Measurements from ENCODE around the gene QKI. TPM values are rescaled to one million over a fixed set of nuclear protein-coding genes. Genes with fewer than 3 reads are reported as not detected.

QKI gene
- total RNA-seq, 2 experiments from 2014 or later: 70.9 TPM

DNA sequence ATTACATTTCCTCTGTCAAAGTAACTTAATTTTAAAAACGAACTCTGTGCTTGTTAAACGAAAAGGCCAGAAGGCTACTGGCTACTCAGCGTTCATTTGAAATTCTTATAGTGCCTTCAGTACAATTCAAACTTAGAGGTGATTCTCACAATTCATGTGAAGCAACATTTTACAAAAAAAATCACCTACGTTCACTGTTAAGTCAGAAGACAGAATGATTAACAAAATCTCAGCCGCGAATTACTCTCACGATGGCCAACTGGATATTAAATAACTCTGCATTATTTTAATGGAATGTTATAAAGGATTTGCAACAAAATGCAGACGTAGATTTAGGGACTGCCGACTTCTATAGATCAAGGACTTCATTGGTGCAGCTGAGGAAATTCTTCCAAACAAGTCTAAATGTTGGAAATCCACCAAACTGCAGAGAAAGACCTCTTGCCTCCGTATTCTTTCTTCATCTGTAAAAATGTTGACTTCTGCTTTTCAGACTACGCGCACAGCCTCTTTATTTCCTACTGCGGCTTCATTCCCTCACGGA lies 1.6 kb upstream of the QKI start:
- Mint-ChIP-seq H3K27me3 (peaks cover 12% of the 10 kb centered on the region), H3K27ac (peak overlapping the region; percentile 67), H3K36me3 (peaks cover 4% of the 10 kb centered on the region), H3K4me1 (peaks cover 17% of the 10 kb centered on the region), H3K9me3 (no peaks in the 10 kb centered on the region), H3K4me3 (peak overlapping the region; percentile 90)
- ATAC-seq (ENCODE audit: low read depth): no peak
- POLR2A ChIA-PET: interaction anchor here (0.7 kb wide), 1 partner anchor 36 kb away, joined by 3 read pairs; no protein-coding TSS in a partner anchor
- no peak for DNase-seq

DNA sequence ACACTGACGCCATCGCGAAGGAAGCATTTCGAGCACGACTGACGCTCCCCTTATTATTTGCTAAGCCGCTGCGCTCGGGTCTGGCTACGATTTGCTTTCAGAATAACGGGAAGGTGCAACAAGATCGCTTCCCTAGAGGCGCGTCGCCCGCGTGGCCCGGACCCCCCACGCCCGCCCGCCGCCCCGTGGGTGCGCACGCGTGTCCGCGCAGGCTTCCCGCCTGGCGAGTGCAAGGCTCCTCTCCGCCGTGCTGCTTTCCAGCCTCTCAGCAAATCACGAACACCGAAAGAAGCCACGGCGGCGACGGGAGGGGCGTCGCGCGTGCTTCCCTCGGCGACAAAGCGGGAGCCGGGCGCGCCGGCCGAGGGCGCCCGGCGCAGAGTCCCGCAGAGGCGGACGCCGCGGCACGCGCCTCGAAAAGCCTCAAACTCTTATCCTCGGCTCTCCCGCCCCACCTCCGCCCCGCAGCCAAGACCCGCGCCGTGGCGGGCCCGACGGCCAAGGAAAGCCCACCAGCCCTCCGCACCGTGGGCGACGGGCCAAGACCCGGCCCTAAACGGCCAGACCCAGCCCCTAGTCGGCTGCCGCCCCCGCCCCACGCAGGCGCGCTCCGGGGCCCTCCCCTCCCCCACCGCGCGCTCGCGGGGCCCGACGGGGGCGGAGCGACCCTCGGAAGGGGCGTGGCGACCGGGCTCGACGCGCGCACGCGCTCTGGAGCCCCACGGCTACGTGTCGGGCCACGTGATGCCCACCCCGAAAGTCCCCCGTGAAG lies 987 bp upstream of the QKI start:
- Mint-ChIP-seq H3K27me3 (peaks cover 14% of the 10 kb centered on the region), H3K9me3 (no peaks in the 10 kb centered on the region), H3K27ac (peak overlapping the region; percentile 87), H3K4me3 (peak overlapping the region; percentile 90), H3K36me3 (peaks cover 4% of the 10 kb centered on the region), H3K4me1 (peaks cover 20% of the 10 kb centered on the region)
- peak; percentile 64 for ATAC-seq (ENCODE audit: low read depth)
- DNase-seq: peak; percentile 96
- POLR2A ChIA-PET: no interaction called here

DNA sequence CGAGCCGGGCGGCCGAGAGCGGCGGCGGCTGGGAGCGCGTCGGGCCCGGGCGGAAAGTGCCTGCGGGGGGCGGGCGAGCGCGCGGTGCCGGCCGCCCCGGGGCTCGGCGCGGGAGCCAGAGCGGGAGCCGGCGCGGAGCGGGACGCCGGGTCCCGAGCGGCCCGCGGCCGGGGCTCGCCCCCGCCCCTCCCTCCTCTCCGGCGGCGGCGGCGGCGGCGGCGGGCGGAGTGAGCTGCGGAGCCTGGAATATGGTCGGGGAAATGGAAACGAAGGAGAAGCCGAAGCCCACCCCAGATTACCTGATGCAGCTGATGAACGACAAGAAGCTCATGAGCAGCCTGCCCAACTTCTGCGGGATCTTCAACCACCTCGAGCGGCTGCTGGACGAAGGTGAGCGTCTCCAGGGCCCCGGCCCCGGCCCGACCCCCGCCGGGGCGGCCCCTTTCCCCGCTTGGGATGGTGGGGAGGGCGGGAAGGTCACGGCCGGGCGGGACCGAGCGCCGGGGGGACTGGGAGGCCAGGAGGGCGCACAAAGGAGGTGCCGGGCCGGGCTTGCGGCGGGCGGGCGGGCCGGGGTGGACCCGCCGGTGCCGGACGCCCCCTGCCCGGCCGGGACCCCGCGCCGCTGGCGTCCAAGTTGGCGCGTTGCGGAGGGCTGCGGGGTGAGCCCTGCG lies 565 bp downstream of the QKI start:
- peaks cover 34% of the 10 kb centered on the region for H3K4me1 Mint-ChIP-seq
- POLR2A ChIA-PET: interaction anchor here (1.1 kb wide), 2 partner anchors 9 to 13 kb away, joined by 3 to 7 read pairs; no protein-coding TSS in a partner anchor
- H3K4me3 Mint-ChIP-seq: peak overlapping the region; percentile 79
- H3K36me3 Mint-ChIP-seq: peaks cover 4% of the 10 kb centered on the region
- H3K27ac Mint-ChIP-seq: peak overlapping the region; percentile 82
- peaks cover 11% of the 10 kb centered on the region for H3K27me3 Mint-ChIP-seq
- no peaks in the 10 kb centered on the region for H3K9me3 Mint-ChIP-seq
- ATAC-seq (ENCODE audit: low read depth) (peak; percentile 37), DNase-seq (no peak)

DNA sequence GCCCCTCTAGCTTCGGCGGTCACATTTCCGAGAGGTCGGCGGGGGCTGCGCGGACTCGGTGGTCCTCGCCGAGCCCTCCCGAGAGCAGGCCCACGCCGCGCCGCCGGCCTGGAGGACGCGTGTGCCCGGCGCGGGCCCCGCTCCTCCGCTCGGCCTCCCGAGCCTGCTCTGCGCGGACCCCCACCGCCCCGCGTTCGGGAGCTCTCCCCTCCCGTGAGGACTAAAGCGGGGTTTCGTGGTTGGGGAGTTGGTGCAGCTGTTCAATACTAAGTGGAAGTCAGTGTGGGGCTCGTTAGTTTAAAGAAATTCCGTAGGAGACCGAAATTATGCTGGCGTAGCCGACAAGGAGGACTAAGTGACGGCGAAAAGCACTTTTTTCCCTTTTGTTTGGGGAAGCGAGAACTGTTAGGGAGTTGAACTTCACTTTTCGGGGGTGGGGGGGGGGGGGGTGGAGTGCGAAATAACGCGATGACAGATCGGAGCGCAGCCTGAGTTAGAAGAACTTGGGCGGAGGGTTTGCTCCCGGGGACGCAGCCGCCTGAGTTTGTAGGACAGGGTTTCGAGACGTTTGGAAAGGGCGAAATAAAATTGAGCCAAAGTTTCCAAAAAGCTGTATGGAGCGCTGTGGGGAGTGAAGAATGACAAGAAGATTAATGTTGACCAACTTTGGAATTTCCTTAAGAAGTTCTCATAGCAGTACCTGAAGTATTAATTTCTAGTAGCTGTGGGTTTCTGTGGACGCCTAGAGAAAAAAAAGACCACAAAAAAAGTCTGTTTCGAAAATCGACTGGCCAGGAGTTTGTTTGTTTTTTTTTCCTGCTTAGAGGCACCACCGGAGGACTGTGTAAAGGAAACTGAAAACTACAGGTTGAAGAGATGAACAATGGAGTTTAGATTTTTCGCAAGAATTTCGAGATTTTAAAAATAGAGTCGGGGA lies 1.4 kb downstream of the QKI start:
- no peak for ATAC-seq (ENCODE audit: low read depth)
- peaks cover 4% of the 10 kb centered on the region for H3K36me3 Mint-ChIP-seq
- no peaks in the 10 kb centered on the region for H3K9me3 Mint-ChIP-seq
- H3K27me3 Mint-ChIP-seq: peaks cover 11% of the 10 kb centered on the region
- POLR2A ChIA-PET: interaction anchor here (1.1 kb wide), 2 partner anchors 10 to 12 kb away, joined by 3 to 7 read pairs; no protein-coding TSS in a partner anchor
- H3K4me3 Mint-ChIP-seq: peak overlapping the region; percentile 94
- DNase-seq: peak; percentile 67
- H3K27ac Mint-ChIP-seq: peak overlapping the region; percentile 87
- peaks cover 37% of the 10 kb centered on the region for H3K4me1 Mint-ChIP-seq

DNA sequence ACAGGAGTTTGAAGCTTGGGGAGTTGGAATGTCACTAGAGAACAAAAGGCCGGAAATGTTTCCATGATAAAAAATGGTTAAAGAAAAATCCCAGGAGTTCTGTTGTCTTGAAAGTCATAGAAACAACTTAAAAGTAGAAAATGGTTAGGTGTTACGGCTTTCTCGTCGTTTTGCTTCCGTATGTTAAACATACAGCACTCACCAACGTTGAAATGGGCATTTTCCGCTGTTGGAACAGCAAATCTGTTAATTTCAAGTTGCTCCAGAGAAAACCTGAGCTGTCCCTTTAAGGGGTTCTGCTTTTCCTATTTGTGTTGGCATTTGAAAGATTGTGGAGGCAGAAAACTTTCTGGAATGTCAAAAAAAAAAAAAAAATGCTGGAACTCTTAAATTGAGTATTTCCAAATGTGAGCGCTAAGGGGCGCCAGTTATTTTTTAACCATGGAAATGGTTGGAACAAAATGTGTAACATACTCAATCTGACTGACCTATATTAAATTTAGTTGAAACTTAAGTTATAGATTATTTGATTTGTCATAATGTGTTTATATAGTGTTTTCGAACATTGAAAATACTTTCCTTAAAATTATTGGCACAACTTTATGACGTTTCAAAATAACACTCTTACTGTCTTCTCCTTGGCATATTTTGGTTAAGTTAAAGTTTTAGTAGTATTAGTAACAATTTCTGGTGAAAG lies 2.2 kb downstream of the QKI start:
- H3K36me3 Mint-ChIP-seq: no peaks in the 10 kb centered on the region
- peak overlapping the region; percentile 87 for H3K27ac Mint-ChIP-seq
- no peak for DNase-seq
- H3K4me1 Mint-ChIP-seq: peaks cover 37% of the 10 kb centered on the region
- POLR2A ChIA-PET: no interaction called here
- H3K9me3 Mint-ChIP-seq: no peaks in the 10 kb centered on the region
- no peak for ATAC-seq (ENCODE audit: low read depth)
- peak overlapping the region; percentile 94 for H3K4me3 Mint-ChIP-seq
- H3K27me3 Mint-ChIP-seq: peaks cover 6% of the 10 kb centered on the region

DNA sequence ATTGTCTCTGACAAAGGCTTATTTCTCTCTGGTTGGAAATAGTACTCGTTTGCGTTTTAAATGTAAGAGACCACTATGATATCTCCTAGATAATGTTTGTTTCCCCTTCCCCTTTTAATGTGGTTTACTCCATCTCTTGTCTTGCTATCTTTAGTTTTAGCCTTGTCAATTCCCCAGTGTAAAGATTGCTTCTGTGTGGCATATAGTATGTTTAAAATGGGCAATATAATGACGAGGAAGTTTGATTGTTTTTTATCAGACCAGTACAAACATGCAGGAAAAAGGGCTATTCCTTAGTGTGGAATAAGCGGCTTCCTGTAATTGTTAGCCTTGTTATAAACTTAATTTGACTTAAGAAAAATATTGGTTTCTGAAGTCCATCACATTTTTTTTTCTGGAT lies 3.1 kb downstream of the QKI start:
- DNase-seq (no peak), ATAC-seq (ENCODE audit: low read depth) (no peak)
- Mint-ChIP-seq H3K9me3 (no peaks in the 10 kb centered on the region), H3K27me3 (peaks cover 6% of the 10 kb centered on the region), H3K27ac (peak overlapping the region; percentile 73), H3K4me1 (peaks cover 36% of the 10 kb centered on the region), H3K36me3 (no peaks in the 10 kb centered on the region), H3K4me3 (peak overlapping the region; percentile 61)
- POLR2A ChIA-PET: no interaction called here

DNA sequence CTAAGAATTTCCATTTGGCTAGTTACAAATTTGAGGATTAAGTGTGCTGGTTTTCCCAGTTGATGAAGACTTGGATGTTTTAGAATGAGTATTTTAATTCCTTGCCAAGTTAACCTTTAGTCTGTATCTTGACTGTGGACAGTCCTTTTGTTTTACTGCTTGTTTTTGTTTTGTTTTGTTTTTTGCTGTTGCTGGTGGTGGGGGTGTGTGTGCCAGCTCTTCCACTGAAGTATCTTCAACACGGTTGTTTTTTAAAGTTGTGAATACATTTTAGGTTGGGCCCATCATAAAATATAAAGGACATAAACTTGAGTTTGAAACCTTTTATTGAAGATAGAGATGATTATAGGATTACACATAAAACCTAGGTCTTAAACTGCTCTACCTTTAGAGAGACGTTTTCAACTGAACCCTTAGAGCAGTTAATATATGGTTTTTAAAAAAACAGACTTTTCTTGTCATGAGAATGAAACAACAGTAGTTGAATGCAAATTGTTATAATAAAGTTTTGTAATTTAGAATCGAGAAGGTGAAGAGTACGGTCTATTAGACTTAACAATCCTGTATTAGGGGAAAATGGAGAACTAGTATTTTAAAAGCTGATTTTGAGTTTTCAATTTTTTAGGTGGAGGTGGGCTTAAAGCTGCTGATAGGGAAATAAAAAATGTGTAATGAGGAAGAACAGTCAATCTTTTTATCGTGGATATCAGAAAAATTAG lies 4.0 kb downstream of the QKI start:
- no peak overlapping the region for H3K27ac Mint-ChIP-seq
- DNase-seq (no peak), ATAC-seq (ENCODE audit: low read depth) (no peak)
- POLR2A ChIA-PET: interaction anchor here (0.6 kb wide), 1 partner anchor 59 kb away, joined by 3 read pairs; no protein-coding TSS in a partner anchor
- no peaks in the 10 kb centered on the region for H3K36me3 Mint-ChIP-seq
- no peak overlapping the region for H3K4me3 Mint-ChIP-seq
- peaks cover 2% of the 10 kb centered on the region for H3K27me3 Mint-ChIP-seq
- no peaks in the 10 kb centered on the region for H3K9me3 Mint-ChIP-seq
- H3K4me1 Mint-ChIP-seq: peaks cover 30% of the 10 kb centered on the region

DNA sequence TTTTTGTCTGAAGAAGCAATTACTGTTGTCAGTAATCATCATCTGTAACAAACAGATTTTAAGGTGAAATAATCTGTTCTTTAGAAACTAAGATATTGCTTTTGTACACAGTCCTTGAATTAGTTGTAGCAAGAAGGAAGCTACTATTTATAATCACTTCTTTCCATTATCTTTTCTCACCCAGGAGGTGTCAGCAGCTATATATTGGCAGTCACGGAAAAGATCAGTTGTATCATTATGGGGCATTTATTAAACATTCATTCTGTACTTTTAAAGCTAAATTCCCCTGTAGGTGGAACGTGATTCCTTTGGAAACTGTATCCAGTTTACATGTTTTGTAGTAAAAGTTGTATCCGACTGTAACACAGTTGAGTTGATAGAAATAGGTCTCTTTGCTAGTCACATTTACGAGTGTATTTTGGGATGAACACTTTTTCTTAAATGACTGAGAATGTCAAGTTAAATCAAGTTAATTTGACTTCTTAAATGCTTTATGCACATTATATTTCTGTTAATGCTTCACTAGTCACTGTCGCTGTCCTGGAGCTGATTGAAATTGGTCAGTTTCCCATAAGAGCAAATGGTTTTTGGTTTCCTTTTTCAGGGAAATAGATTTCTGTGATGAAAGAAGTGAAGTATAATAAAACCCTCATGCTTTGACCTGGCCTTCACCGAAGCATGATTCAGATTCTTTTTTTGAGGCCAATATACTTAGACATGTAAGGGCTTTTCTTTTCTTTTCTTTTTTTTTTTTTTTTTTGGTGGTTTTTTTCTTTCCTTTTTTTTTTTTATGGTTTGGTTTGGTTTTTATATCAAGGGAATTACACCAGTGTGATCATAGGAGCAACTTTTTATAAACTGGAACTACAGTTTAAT lies 5.1 kb downstream of the QKI start:
- H3K36me3 Mint-ChIP-seq: peaks cover 2% of the 10 kb centered on the region
- no peak for ATAC-seq (ENCODE audit: low read depth)
- H3K27me3 Mint-ChIP-seq: peaks cover 2% of the 10 kb centered on the region
- no peak for DNase-seq
- H3K4me1 Mint-ChIP-seq: peaks cover 31% of the 10 kb centered on the region
- H3K4me3 Mint-ChIP-seq: peak overlapping the region; percentile 35
- POLR2A ChIA-PET: no interaction called here
- no peaks in the 10 kb centered on the region for H3K9me3 Mint-ChIP-seq
- H3K27ac Mint-ChIP-seq: no peak overlapping the region

DNA sequence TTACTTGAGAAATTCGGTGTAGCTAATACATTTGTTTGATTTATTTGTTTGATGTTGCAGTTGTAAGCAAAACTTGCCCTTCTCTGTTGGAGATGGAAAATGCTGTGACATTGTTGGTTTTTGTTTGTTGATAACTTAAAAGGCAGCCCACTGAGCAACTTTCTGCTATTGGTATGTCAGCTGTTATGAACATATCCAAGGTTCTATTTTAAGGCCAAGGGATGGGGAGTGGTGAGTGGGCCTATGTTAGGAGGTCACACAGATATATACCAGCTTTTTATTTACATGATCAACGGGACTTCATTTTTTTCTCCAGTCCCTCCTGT lies 5.7 kb downstream of the QKI start:
- H3K4me1 Mint-ChIP-seq: peaks cover 33% of the 10 kb centered on the region
- peaks cover 2% of the 10 kb centered on the region for H3K27me3 Mint-ChIP-seq
- H3K36me3 Mint-ChIP-seq: peaks cover 2% of the 10 kb centered on the region
- peak overlapping the region; percentile 35 for H3K4me3 Mint-ChIP-seq
- H3K27ac Mint-ChIP-seq: no peak overlapping the region
- no peaks in the 10 kb centered on the region for H3K9me3 Mint-ChIP-seq
- ATAC-seq (ENCODE audit: low read depth) (no peak), DNase-seq (no peak)
- POLR2A ChIA-PET: no interaction called here

DNA sequence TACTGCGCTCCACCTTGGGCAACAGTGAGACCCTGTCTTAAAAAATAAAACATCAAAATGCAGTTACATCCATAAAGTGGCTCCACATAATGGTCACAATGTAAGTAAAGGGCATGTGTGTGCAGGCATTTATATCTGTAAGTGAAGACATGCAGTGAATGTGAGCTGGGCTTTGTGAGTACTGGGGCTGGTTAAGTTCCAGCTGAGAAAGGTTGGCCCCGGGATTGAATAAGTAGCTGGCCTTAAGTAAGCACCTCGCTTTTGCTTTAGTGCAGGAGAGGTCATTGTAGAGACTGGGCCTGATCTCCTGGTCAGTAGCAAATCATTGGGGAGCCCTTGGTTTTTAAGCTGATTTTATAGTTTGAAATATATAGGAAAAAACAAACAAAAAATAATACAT lies 8.0 kb downstream of the QKI start:
- ATAC-seq (ENCODE audit: low read depth) (no peak), DNase-seq (no peak)
- Mint-ChIP-seq H3K27ac (no peak overlapping the region), H3K4me1 (peaks cover 29% of the 10 kb centered on the region), H3K27me3 (peaks cover 2% of the 10 kb centered on the region), H3K36me3 (peaks cover 2% of the 10 kb centered on the region), H3K9me3 (no peaks in the 10 kb centered on the region), H3K4me3 (no peak overlapping the region)
- POLR2A ChIA-PET: no interaction called here

DNA sequence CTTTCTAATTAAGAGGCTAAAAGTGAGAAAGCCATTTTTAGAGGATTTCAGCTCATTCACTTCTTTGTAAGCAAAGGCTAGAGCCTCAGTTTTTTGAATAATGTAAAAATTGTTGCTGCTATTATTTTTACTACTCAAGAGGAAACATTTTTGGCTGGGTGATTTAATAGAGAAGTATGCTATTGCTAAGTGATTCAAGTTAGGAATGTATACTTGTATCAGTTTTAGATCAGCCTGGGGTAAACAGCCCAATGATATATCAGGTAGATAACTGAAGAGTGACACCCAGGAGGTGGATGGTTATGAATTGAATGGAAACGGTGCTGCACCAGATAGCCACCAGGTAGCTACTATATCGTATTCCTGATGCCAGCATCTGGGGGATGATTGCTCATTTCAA lies 9.2 kb downstream of the QKI start:
- Mint-ChIP-seq H3K27ac (no peak overlapping the region), H3K4me3 (no peak overlapping the region), H3K9me3 (no peaks in the 10 kb centered on the region), H3K27me3 (no peaks in the 10 kb centered on the region), H3K36me3 (peaks cover 2% of the 10 kb centered on the region), H3K4me1 (peaks cover 23% of the 10 kb centered on the region)
- POLR2A ChIA-PET: no interaction called here
- no peak for ATAC-seq (ENCODE audit: low read depth)
- no peak for DNase-seq

Data from activated naive CD8-positive, alpha-beta T cell treated with anti-CD3 and anti-CD28 coated beads, Interleukin-2, amount 10 ng/mL, durations not matched to agents 7 days and 5 days (primary cell).